ENCODE results near the gene HAUS5. TPM values are rescaled to one million over a fixed set of nuclear protein-coding genes. Genes with fewer than 3 reads are reported as not detected.
A peak's percentile ranks its signal among the peaks of the same experiment; 100 is the strongest.

Gene HAUS5
- total RNA-seq, 6 experiments from 2014 or later = 3.7 to 6.1 (median 4.4) TPM

DNA sequence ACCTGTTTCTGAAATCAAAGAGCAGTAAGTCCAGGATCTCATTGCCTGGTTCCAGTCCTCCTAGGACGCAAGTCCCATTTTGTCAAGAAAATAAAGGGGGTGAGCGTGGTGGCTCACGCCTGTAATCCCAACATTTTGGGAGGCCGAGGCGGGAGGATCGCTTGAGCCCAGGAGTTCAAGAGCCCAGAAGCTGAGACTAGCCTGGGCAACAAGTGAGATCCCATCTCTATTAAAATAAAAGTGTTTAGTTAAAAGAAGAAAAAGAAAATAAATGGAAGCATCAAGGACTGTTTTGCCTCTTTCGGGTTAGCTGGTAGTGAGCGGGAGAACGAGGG, 344 bp upstream of the HAUS5 start:
- no peaks in the 10 kb centered on the region for H3K9me3 ChIP-seq
- peaks cover 0 to 5% (median 2%) of the 10 kb centered on the region in 4 donors for H3K4me1 ChIP-seq
- WGBS (ENCODE audit: insufficient coverage, low coverage, low lambda C conversion rate, missing lambda C conversion rate) = 43% methylated on average over 9 of the region's 9 CpGs
- H3K4me3 ChIP-seq = peak overlapping the region; percentile 68 to 74 (median 68)
- no peak overlapping the region for H3K27ac ChIP-seq
- DNase-seq (no peak), ATAC-seq (no peak)
- H3K27me3 ChIP-seq = no peaks in the 10 kb centered on the region
- intact Hi-C loops (cut with DNase I) = no loop called here
- no peaks in the 10 kb centered on the region for H3K36me3 ChIP-seq
- TF ChIP-seq, protein P1, sequence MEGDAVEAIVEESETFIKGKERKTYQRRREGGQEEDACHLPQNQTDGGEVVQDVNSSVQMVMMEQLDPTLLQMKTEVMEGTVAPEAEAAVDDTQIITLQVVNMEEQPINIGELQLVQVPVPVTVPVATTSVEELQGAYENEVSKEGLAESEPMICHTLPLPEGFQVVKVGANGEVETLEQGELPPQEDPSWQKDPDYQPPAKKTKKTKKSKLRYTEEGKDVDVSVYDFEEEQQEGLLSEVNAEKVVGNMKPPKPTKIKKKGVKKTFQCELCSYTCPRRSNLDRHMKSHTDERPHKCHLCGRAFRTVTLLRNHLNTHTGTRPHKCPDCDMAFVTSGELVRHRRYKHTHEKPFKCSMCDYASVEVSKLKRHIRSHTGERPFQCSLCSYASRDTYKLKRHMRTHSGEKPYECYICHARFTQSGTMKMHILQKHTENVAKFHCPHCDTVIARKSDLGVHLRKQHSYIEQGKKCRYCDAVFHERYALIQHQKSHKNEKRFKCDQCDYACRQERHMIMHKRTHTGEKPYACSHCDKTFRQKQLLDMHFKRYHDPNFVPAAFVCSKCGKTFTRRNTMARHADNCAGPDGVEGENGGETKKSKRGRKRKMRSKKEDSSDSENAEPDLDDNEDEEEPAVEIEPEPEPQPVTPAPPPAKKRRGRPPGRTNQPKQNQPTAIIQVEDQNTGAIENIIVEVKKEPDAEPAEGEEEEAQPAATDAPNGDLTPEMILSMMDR (IDR thresholded peaks at IDR 0.05) = no peak
- TF ChIP-seq POLR2A (IDR thresholded peaks at IDR 0.05) = no peak

DNA sequence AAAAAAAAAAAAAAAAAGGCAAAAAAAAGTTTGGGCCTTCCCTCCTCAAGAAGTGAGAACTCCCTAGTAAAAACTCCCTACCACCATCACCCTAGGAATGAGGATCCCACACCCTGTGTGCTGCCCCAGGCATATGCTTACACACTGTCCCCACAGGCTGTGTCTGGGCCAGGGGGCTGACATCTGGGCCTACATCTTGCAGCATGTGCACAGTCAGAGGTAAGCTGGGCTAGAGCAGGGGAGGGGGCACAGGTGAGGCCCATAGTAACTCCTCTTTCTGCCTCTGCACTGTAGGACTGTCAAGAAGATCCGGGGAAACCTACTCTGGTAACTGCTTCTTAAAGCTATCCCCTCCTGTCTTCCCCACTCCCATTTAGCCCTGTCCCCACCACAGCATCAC, 1.0 kb downstream of the HAUS5 start:
- Histone ChIP-seq H3K36me3 (no peaks in the 10 kb centered on the region), H3K27ac (no peak overlapping the region), H3K4me3 (no peak overlapping the region), H3K4me1 (peaks cover 0 to 5% (median 2%) of the 10 kb centered on the region in 4 donors), H3K9me3 (no peaks in the 10 kb centered on the region), H3K27me3 (no peaks in the 10 kb centered on the region)
- ATAC-seq (no peak), DNase-seq (no peak)
- intact Hi-C loops (cut with DNase I) = no loop called here
- WGBS (ENCODE audit: insufficient coverage, low coverage, low lambda C conversion rate, missing lambda C conversion rate) = 100% methylated on average over 1 of the region's 1 CpG
- TF ChIP-seq POLR2A (IDR thresholded peaks at IDR 0.05) = no peak
- TF ChIP-seq, protein P1 (IDR thresholded peaks at IDR 0.05) = no peak

DNA sequence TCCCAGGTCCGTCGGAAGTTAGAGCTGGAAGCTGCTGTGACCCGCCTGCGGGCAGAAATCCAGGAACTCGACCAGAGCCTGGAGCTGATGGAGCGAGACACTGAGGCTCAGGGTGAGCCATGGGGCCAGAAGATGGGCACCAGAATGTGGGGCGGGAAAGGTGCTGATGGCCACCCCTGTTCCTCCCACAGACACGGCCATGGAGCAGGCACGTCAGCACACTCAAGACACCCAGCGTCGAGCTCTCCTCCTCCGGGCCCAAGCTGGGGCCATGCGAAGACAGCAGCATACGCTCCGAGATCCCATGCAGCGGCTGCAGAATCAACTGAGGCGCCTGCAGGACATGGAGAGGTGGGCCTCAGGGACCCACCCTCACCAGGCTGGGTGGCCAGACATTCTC, 2.5 kb downstream of the HAUS5 start:
- no peaks in the 10 kb centered on the region for H3K9me3 ChIP-seq
- DNase-seq (no peak), ATAC-seq (no peak)
- TF ChIP-seq, protein P1 (IDR thresholded peaks at IDR 0.05) = no peak
- intact Hi-C loops (cut with DNase I) = no loop called here
- H3K36me3 ChIP-seq = no peaks in the 10 kb centered on the region
- no peak overlapping the region for H3K4me3 ChIP-seq
- H3K4me1 ChIP-seq = peaks cover 0 to 5% (median 2%) of the 10 kb centered on the region in 4 donors
- no peak overlapping the region for H3K27ac ChIP-seq
- no CpG with 5 or more reads among the region's 17 CpGs for WGBS (ENCODE audit: insufficient coverage, low coverage, low lambda C conversion rate, missing lambda C conversion rate)
- H3K27me3 ChIP-seq = no peaks in the 10 kb centered on the region

DNA sequence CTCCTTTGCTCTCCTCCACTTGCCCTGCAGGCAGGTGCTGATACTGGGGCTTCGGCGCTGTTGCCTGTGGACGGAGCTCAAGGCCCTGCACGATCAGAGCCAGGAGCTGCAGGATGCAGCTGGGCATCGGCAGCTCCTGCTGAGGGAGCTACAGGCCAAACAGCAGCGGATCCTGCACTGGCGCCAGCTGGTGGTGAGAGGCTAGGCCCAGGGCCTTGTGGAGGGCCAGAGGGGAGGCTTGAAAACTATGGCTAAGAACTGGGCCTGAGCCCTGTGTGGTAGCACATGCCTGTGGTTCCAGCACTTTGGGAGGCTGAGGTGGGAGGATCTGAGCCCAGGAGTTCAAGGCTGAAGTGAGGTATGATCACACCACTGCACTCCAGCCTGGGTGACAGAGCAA, 6.3 kb downstream of the HAUS5 start:
- no peaks in the 10 kb centered on the region for H3K36me3 ChIP-seq
- ATAC-seq = no peak
- no peak for DNase-seq
- H3K4me3 ChIP-seq = no peak overlapping the region
- intact Hi-C loops (cut with DNase I) = no loop called here
- no peak overlapping the region for H3K27ac ChIP-seq
- no peaks in the 10 kb centered on the region for H3K4me1 ChIP-seq
- TF ChIP-seq, protein P1 (IDR thresholded peaks at IDR 0.05) = no peak
- no peak for TF ChIP-seq POLR2A (IDR thresholded peaks at IDR 0.05)
- no peaks in the 10 kb centered on the region for H3K9me3 ChIP-seq
- WGBS (ENCODE audit: insufficient coverage, low coverage, low lambda C conversion rate, missing lambda C conversion rate) = no CpG with 5 or more reads among the region's 7 CpGs
- no peaks in the 10 kb centered on the region for H3K27me3 ChIP-seq

DNA sequence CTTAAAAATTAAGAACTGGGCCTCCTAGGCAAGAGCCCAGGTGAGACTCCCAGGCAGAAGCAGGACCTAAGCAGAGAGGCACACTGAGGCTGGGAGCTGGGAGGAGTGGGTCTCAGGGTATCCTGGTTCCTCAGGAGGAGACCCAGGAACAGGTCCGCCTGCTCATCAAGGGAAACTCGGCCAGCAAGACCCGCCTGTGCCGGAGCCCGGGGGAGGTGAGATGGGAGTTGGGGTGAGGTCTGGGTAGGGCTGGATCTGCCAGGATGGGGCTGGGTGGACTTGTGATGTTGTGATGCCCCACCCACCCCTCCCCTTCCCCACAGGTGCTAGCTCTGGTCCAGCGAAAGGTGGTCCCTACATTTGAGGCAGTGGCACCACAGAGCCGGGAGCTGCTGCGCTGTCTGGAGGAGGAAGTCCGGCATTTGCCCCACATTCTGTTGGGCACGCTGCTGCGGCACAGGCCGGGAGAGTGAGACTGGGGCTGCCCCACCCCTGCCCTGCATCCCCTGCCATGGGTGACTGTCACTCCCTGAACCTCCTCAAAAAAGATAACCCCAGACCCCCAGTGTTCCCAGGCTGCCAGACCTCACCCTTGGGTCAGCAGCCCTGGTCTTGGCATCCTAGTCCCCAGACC, 6.9 kb downstream of the HAUS5 start:
- DNase-seq (no peak), ATAC-seq (no peak)
- no peaks in the 10 kb centered on the region for H3K9me3 ChIP-seq

More for the DNA sequence above, 6.9 kb downstream of the HAUS5 start:
- Histone ChIP-seq H3K4me1 (no peaks in the 10 kb centered on the region), H3K4me3 (no peak overlapping the region), H3K36me3 (no peaks in the 10 kb centered on the region), H3K27me3 (no peaks in the 10 kb centered on the region), H3K27ac (no peak overlapping the region)
- no CpG with 5 or more reads among the region's 12 CpGs for WGBS (ENCODE audit: insufficient coverage, low coverage, low lambda C conversion rate, missing lambda C conversion rate)
- intact Hi-C loops (cut with DNase I) = no loop called here
- TF ChIP-seq, protein P1 (IDR thresholded peaks at IDR 0.05) = no peak

Data from right lobe of liver (tissue), 6 donors.